GM18858 (cell line): Measurements from ENCODE around the gene DIPK1C.

ENCODE experiments used
- ATAC-seq: cut with Tn5 transposase; IDR thresholded peaks from one replicate; pipeline ENCODE4 v1.9.1; 2021; ENCODE audit not compliant: unreplicated experiment

DIPK1C gene

DNA sequence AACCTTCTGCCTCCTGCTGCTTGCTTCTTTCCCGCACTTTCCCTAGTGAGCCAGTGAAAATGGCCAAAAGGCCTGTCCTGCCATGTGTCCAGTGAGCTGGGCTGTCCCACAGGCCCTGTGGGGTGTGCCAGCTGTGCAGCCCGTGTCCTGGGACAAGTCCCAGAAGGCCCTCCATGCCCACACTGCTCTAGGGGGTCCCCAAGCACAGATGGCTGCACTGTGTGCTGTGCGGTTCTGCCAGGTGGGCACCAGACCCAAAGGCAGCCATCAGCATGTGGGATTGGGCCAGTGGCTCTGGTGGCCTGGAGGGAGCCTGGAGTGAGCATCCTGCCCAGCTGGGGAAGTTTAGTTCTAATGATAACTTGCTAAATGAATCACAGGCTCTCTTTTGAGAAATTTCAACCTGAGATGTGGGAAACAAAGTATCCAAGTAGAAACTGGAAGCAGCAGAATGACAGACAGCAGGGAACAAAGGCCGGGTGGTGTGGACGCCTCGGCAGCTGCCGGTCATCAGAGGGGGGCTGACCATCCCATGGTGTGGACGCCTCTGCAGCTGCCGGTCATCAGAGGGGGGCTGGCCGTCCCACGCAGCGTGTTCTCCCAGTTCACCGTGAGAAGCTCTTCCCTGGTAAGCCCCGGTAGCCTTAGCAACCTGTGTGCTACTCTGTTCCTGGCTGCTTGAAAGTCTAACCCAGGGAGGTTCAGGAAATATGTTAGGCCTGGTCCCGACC is 29.2 kb upstream of the DIPK1C start:
- no peak for ATAC-seq

DNA sequence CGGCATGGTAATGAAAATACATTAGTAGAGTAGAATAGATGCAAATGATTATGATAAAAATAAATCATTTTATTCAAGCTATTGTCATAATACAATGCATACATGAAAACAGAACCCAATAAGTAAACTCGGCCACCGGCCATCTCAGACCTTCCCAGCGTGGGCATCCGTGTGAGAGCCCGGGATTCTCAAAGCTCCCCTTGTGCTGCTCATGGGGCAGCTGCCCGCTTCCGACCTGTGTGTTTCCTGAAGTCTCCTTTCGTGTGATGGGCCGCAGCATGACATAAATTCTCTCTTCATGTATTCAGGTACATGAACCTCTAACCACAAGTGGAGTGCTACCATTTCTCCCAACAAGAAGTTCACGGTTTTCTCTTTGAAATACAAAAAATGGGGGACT is 25.6 kb upstream of the DIPK1C start:
- no peak for ATAC-seq

DNA sequence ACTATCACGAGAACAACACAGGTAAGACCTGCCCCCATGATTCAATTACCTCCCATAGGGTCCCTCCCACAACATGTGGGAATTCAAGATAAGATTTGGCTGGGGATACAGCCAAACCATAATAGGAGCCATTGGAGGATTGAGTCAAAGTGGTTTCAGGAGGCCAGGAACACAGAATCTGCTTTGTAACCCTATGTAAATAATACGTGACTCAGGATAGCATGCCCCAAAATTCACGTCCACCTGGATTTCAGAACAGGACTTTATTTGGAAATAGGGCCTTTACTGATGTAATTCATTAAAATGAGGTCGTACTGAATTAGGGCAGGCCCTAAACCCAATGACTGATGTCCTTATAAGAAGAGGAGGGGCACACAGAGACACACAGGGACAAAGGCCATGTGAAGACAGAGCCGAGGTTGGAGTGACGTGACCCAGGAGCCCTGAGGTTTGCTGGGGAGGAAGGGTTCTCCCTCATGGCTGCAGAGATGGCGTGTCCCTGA is 23.1 kb upstream of the DIPK1C start:
- no peak for ATAC-seq

DNA sequence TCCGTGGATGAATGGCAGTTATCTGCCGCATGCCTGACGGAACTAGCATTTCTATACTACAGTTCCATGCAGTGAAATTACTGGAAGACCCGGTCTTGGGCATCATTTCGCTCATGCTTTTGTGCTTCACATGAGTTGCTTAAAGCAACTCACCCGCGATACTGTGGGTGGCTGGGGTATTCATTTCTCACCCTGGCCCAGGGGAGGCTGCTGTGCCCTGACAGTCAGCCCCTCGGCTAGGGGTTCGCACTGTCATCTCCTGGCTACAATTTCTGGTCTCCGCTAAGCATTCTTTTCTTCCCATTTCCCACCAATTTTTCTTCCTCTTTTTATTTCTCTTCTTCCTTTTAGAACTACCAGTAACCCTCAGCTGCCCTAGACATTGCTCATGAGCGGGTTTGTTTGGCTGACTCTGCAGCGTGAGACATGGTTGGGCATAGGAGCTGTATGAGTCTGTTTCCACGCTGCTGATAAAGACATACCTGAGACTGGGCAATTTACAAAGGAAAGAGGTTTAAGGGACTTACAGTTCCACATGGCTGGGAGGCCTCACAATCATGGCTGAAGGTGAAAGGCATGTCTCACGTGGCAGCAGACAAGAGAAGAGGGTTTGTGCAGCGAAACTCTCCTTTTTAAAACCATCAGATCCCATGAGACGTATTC is 22.5 kb upstream of the DIPK1C start:
- ATAC-seq, result no peak

DNA sequence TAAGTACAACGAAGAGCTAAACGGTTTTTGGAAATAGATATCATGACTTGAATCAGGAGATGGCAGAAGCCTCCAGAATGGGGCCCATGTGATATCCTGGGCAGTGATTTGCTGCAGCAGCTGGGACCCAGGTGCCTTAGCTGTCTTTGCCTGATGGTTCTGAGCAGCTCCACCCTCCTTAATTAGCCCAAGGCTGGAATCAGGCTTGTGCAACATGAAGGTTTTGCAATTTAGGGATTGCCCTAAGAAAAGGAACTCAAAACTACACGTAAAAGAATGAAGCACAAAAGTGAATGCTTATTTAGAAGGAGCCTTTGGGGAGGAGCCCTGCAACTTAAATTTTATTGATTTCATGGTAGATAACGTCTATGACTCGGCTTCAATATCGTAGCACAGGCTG is 21.8 kb upstream of the DIPK1C start:
- no peak for ATAC-seq

DNA sequence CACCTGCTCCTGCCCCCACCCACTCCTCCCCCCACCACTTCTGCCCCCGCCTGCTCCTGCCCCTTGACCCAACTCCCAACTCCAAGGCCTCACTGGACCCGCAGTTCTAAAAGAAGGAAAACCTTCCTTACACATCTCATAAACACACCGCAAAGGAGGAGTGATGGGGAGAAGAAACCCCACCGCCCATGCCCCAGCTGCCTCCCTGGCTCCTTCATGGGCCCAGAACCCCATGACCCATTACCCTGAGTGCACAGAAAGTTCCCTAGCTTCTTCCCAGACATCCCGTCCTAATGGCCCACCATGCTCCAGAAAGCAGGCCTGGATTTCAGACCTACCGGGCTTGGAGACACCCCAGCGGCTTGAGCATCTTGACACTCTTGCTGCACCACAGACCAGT is 21.2 kb upstream of the DIPK1C start:
- ATAC-seq, result no peak

DNA sequence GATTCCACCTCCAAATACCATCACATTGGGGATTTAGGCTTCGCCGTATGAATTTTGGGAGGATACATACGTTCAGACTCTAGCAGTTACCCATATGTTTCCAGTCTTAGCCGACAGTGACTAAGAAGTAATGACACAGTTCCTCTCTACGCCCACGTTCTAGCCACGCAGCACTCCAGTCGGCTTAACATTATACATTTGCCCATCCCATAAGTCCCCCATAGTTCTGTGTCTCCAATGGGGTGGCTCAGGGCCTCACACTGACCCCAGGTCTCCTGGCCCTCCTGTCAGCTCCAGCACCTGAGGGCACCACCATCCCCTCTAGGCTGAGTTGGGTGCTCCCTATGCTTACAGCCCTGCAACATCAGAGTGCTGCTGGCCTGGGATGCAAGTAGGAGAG is 20.7 kb upstream of the DIPK1C start:
- no peak for ATAC-seq

DNA sequence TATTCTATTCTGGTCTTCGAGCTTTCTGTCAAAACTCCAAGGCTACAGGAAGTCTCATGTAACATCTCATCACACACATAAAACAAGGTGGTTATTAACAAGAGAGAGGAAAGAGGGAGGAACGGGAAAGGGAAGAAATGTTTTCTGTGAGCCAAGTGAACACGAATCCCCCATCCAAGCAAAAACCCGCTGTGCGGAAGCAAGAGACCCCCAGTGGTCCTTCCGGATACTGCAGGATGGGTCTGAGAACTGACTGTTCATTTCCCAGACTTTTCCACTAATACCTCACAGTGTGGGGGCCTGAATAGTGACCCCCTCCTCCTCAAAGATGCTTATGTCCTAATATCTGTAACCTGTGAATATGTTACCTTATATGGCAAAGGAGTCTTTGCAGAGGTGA is 19.0 kb upstream of the DIPK1C start:
- ATAC-seq, result no peak

DNA sequence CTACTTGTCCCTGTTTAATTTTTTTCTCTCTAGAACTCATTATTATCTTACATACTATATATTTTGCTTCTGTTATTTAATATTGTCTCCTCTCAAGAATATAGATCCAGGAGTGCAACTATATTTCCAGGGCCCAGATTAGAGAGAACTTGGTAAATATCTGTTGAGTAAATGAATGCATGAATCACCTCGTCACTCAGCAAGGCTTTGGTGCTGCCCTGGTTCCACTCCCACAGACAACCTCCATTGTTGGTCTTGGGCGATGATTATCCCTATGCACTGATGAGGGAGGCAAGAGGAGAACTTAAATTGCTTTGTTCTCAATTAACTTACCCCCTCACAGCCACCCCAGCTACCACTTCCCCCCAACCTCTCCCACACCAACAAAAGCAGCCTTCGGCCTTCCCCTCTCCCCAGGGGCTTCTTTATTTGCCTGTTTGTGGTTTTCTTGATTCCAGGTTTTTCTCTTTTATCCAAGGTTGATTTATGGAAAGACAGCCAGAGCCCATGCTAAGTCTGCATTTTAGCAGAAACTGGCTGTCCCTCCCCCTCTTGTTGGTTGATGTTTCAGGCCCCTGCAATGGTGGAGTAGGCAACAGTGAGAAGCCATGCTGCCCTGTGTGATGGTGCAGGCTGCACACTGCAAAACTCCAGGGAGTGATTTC is 17.0 kb upstream of the DIPK1C start:
- no peak for ATAC-seq

DNA sequence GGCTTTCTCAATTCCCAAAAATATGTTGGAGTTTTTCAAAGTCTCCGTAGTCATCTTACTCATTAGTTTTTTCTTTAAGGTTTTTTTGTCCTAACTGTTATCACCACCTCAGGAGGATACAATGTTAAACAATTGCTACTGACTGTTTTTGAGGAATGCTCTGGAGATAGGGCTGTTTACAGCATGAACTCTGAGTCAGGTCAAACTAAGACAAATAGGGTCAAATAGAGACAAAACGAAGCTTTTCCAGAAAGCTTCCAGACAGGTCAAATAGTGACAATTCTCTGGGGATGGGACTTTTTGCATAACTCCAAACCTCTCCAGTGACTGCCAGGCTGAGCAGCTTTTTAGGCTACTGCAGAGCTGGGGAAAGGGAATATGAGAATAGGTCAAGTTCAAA is 15.2 kb upstream of the DIPK1C start:
- no peak for ATAC-seq

DNA sequence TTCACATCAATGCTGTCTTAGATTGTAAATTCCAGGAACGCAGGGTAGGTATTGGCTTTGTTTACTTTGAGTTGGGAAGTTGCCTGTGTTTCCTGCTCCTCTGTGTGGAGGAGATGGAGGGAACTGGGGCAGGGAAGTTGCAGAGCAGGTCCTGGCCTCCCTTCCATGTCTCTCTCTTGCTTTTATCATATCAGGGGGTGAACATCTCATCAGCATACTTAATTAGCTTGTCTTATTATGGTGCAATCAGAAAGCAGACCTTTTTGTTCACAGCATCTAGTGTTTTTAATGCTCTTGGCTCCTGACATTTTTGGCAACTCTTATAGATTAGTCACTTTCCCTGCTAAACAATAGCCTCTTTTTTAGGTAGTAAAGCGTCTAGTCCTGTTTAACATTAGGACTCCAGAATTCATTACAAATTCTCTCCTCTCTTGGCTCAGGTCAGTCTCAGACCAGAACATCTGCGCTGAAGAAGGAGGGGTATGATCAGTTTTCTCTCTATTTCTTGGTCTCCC is 11.5 kb upstream of the DIPK1C start:
- no peak for ATAC-seq

DNA sequence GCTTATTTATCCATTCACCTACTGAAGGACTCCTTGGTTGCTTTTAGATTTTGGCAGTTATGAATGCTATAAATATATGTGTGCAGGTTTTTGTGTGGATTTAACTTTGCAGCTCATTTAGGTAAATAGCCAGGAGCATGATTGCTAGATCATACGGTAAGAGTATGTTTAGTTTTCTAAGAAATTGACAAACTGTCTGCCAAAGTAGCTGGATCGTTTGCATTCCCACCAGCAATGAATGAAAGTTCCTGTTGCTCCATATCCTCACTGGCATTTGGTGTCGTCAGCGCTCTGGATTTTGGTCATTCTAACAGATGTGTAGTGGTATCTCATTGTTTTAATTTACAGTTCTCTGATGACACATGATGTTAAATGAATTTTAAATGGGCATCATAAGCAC is 8.7 kb upstream of the DIPK1C start:
- ATAC-seq, result no peak

DNA sequence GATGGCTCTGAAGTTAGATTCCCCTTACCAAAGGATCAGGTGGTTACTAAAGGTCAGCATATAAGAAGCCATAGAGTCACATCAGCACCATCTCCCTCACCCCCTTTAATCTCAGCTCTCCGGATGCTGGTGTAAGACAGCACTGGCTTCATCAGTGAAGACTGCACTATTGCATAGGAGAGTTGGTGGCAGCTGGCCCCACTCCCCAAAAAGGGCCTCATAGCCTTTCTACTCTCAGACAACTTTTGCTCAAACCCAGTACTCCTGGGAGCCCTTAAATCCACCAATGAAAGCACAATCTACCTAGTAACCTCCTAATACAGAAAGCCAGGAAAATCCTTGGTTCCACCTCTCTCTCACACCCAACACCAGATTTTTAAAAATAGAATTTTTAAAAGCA is 6.9 kb upstream of the DIPK1C start:
- ATAC-seq, result no peak

DNA sequence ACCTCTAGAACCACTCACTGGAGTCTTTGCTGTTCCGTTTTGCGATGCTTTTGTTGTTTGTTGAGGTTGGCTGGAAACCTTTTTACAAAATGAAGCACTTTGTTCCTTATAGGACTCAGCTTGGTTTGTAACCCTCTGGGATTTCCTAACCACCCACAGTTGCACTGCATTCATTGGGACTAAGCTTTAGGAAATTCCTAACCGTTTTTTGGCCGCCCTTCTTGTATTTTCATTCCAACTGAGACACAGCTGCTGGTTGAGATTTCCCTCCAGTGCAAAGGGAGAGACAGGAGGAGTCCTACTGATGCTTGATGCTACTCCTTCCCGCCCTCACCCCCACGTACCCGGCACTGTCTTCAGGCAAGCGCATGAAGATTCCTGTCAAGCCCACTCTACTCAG is 6.1 kb upstream of the DIPK1C start:
- no peak for ATAC-seq

DNA sequence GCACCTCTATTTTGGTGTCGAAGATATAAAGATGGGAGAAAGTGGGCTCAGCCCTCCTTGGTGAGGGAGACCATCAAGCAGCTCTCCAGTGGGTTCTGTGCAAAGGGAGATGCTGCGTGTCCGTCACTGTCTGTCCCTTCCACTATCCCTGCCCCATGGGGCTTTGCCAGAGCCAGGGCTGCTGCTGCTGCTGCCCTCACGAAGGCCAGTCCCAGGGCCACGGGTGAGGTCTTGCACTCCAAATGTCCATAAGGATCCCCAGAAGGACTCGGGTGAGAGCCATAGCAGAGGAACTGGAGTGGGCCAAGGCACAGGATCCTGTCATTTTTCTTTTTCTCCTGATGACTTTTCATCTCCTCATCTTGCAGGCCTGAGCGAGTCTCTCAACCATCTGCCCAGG is 3.7 kb upstream of the DIPK1C start:
- ATAC-seq, result no peak

DNA sequence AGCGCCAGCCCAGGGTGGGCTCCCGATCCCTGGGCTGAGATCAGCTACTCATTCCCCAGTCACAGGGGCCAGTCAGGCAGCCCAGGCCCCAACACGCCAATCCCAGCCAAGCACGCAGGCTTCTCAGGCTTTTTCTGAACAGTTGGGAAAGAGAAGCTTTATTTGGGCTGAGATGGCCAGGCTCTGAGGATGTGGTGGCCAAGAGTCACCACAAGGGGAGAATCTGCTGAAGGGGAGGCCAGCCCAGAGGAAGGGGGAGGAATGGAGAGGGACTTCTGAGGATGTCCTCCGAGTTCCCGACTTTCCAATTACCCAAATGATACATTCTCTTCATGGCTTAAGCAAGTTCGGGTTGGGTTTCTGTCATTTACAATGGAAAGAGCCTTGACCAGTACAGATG is 2.8 kb upstream of the DIPK1C start:
- ATAC-seq, result no peak

DNA sequence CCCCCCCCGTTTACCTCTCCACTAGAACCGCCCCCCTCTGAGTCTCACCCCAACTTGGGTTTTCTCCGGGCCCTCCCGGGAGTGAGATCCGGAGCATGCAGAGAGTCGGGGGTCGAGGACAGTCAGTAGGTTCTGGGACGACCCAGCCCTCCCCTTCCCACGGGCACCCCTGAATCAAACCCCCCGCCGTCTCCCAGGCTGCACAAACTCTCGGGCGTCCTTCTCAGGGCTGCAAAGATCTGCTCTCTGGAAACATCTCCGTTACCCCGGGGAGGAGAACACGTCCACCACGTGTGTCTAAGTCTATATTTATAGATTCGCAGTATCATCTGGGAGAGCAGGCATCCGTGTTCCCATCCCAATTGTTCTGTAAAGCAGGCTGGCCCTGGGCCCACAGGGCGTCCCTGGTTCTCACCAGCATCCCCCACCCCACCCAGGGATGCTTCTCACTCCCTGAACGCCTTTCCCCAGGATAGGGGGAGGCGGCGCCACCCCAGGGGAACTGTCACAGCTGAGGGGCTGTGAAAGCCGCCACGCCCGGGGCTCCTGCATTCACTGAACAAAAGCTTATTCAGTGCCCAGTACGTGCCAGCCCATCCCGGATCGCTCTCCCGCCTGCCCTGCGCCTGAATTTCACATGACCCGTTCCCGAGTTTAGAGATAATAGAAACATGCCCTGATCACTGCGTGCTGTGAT is 765 bp upstream of the DIPK1C start:
- no peak for ATAC-seq

DNA sequence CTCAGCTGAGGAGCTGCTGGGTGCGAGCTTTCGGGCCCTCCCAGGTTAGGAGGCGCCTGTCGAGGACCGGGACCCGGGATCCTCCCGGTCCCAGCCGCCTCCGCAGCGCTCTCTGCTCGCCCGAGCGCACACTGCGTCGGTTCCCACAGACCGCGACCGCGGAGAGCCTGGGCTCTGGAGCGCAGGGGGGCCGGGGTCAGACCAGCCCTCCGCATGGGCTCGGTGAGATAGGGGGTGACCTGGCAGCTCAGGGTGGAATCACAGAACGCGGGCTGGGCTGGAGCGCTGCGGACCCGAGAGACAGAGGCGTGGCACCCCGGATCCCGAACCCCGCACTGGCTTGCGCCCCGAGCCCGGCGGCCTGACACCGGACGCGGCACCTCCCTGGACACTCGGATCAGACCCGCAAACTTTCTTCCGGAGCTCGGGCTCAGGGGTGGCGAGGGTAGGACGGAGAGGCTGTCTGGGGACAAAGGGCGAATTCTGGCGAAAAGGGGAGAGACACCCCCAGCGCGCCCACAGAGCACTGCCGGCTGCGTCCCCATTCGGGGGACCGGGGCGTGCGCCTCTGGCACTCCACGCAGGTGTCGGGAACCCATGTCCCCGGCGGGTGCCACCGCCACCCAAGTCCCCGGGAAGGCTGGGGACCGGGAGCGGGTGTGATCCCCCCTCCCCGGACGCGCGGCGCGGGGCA is 612 bp downstream of the DIPK1C start:
- no peak for ATAC-seq

DNA sequence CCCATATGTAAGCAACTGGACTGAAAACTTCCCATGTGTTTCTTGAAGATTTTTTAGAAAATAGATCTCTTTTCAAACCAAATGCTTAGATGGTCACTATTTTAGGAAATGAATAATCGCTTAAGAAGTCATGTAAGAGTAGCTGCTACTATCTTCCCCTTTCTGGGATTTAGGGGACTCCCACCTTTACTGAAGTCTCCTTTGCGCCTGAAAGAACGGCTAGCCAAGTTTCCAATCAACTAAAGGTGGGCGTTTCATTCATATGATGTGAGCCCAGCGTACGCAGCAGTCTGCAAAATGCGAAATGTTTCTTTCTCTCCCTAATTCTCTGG is 1.1 kb downstream of the DIPK1C start:
- ATAC-seq, result no peak

DNA sequence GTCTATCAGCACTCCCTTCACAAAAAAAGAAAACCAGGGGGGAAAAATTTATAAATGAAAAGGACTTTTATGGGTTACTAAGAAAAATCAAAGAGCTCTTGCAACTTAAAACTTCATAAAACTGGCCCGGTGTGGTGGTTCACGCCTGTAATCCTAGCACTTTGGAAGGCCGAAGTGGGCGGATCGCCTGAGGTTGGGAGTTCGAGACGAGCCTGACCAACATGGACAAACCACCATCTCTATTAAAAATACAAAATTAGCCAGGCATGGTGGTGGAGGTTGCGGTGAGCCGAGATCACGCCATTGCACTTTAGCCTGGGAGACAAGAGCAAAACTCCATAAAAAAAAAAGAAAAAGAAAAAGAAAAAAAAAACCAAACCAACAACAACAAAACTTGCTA is 1.7 kb downstream of the DIPK1C start:
- ATAC-seq, result no peak

DNA sequence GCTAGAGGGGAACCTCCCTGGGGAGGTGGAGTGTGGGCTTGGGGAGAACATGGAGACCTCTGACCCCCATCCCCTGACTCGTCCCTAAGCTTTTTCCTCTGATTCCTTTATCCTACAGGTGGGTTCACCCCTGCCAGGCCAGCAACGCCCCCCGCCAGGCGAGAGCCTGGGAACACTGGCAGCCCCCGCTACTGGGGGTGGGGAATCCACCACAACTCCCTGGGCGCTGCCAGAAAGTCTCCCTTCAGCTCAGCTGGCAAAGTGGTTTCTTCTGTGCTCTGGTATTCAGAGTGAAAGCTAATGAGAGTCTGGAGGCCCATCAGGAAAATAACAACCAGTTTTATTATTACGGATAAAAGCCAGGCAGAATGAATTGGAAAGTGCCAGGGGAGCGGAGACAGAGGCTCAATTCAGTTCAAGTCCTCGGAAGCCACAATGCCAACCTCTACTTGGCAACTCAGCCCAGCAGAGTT is 2.8 kb downstream of the DIPK1C start:
- ATAC-seq, result no peak
